NCI-H2029 (cell line): ENCODE results near the gene SEC14L5.

Experiments used
- DNase-seq: peaks from one replicate; lab custom pipeline; 2025; lab: John Stamatoyannopoulos, UW

The SEC14L5 gene

GRCh38 chr16:4957720-4958509, at the start of gene SEC14L5:
SEC14L5 (plus strand) TSS chr16:4958330; CDS start chr16:4959324, 994 bp downstream.
- peak; percentile 96 for DNase-seq

- DNase-seq: no peak
Measured at GRCh38 chr16:4908854-4909401, 49.2 kb upstream of the SEC14L5 start.

GRCh38 chr16:4909825-4910224, 48.3 kb upstream of the SEC14L5 start:
- no peak for DNase-seq

- DNase-seq: no peak
Measured at GRCh38 chr16:4910828-4911227, 47.3 kb upstream of the SEC14L5 start.

GRCh38 chr16:4911970-4912386, 46.2 kb upstream of the SEC14L5 start:
- no peak for DNase-seq

- no peak for DNase-seq
Measured at GRCh38 chr16:4913130-4913773, 44.9 kb upstream of the SEC14L5 start.

GRCh38 chr16:4913774-4914525, 44.2 kb upstream of the SEC14L5 start:
- DNase-seq: no peak

GRCh38 chr16:4914528-4915225, 43.5 kb upstream of the SEC14L5 start:
- DNase-seq: no peak

- DNase-seq: no peak
Measured at GRCh38 chr16:4915226-4915761, 42.8 kb upstream of the SEC14L5 start.

- DNase-seq: no peak
Measured at GRCh38 chr16:4917117-4917516, 41.0 kb upstream of the SEC14L5 start.

- no peak for DNase-seq
Measured at GRCh38 chr16:4918781-4919251, 39.3 kb upstream of the SEC14L5 start.

- no peak for DNase-seq
Measured at GRCh38 chr16:4920826-4921225, 37.3 kb upstream of the SEC14L5 start.

- no peak for DNase-seq
Measured at GRCh38 chr16:4922721-4923342, 35.3 kb upstream of the SEC14L5 start.

GRCh38 chr16:4923853-4924252, 34.3 kb upstream of the SEC14L5 start:
- DNase-seq: no peak

- no peak for DNase-seq
Measured at GRCh38 chr16:4924593-4925292, 33.4 kb upstream of the SEC14L5 start.

- peak; percentile 39 for DNase-seq
Measured at GRCh38 chr16:4925293-4925607, 32.9 kb upstream of the SEC14L5 start.

- DNase-seq: no peak
Measured at GRCh38 chr16:4925791-4926190, 32.3 kb upstream of the SEC14L5 start.

GRCh38 chr16:4926928-4927327, 31.2 kb upstream of the SEC14L5 start:
- no peak for DNase-seq

GRCh38 chr16:4927661-4928060, 30.5 kb upstream of the SEC14L5 start:
- no peak for DNase-seq

- DNase-seq: no peak
Measured at GRCh38 chr16:4928227-4928626, 29.9 kb upstream of the SEC14L5 start.
